H1 (cell line): ENCODE results near the gene MFGE8. TPM values are rescaled to one million over a fixed set of nuclear protein-coding genes. Genes with fewer than 3 reads are reported as not detected.

Source experiments
- CTCF ChIA-PET: fragments of 300-600 bp; sonication (Branson Sonifier 250); formaldehyde crosslinking; loops from one replicate; lab custom pipeline; 2021; ENCODE audit not compliant: partially characterized antibody; lab: Charles Lee
- POLR2A ChIA-PET: fragments of 300-600 bp; sonication (Branson Sonifier 250); formaldehyde crosslinking; loops from one replicate; lab custom pipeline; 2021; ENCODE audit warnings: inconsistent platforms; ENCODE audit not compliant: partially characterized antibody; lab: Charles Lee
- DNase-seq, 2 experiments: peaks; one replicate each; pipeline versions ENCODE4 v3.0.0 to v3.0.0-alpha.2; 2010 to 2022; ENCODE audit warnings: low spot score in 2 of 2, low read depth in 1 of 2, mixed read lengths in 1 of 2
- FAIRE-seq: peaks from 2 replicates; lab custom pipeline; 2011; peaks lifted over from hg19 to GRCh38; lab: Jason Lieb, UNC
- H2AFZ ChIP-seq: 2 replicates; pipeline ENCODE4 v1.8.1; 2012; ENCODE audit warnings: low read length, inconsistent platforms
- H2AK5ac ChIP-seq: 2 replicates; pipeline ENCODE4 v1.6.1; 2013; ENCODE audit warnings: low read depth, low read length
- H2BK120ac ChIP-seq: replicated peaks from 2 replicates; pipeline ENCODE3; 2013; ENCODE audit warnings: low read depth, low read length, inconsistent platforms
- H2BK12ac ChIP-seq: 2 replicates; pipeline ENCODE4 v1.6.1; 2013; ENCODE audit warnings: low read depth, low read length
- H2BK15ac ChIP-seq: 2 replicates; pipeline ENCODE4 v1.6.1; 2013; ENCODE audit warnings: low read length
- H2BK20ac ChIP-seq: 2 replicates; pipeline ENCODE4 v1.6.1; 2013; ENCODE audit warnings: low read length
- H2BK5ac ChIP-seq: 2 replicates; pipeline ENCODE4 v1.6.1; 2013; ENCODE audit warnings: low read depth, low read length
- H3K14ac ChIP-seq: 2 replicates; pipeline ENCODE4 v1.6.1; 2013; ENCODE audit warnings: inconsistent platforms; ENCODE audit not compliant: insufficient read length
- H3K18ac ChIP-seq: 2 replicates; pipeline ENCODE4 v1.6.1; 2013; ENCODE audit warnings: low read length; ENCODE audit errors: extremely low read depth
- H3K23ac ChIP-seq: 2 replicates; pipeline ENCODE4 v1.6.1; 2013; ENCODE audit warnings: inconsistent platforms; ENCODE audit not compliant: insufficient read length
- H3K23me2 ChIP-seq: 2 replicates; pipeline ENCODE4 v1.6.1; 2013; ENCODE audit warnings: low read depth, low read length
- H3K27ac ChIP-seq: 2 replicates; pipeline ENCODE4 v1.6.1; 2011; ENCODE audit warnings: low read depth, low read length, inconsistent platforms
- H3K27me3 ChIP-seq, 4 experiments: replicated peaks in 1 of 4; 1 replicate in 1 of 4; 2 replicates in 3 of 4; pipeline versions ENCODE4 v1.6.1 to v1.8.1; 2011 to 2013; ENCODE audit warnings: low read length in 3 of 4, mild to moderate bottlenecking in 3 of 4, inconsistent platforms in 2 of 4, mixed read lengths in 2 of 4, moderate library complexity in 1 of 4; ENCODE audit not compliant: control insufficient read depth in 3 of 4, insufficient read depth in 3 of 4; ENCODE audit errors: extremely low read depth in 1 of 4
- H3K36me3 ChIP-seq, 4 experiments: 2 replicates each; pipeline versions ENCODE4 v1.6.1 to v1.8.1; 2011 to 2013; ENCODE audit warnings: mild to moderate bottlenecking in 4 of 4, low read length in 3 of 4, moderate library complexity in 2 of 4, control low read depth in 1 of 4, inconsistent platforms in 1 of 4; ENCODE audit not compliant: insufficient read depth in 4 of 4, control insufficient read depth in 2 of 4
- H3K4ac ChIP-seq: replicated peaks from 2 replicates; pipeline ENCODE3; 2013; ENCODE audit warnings: low read length, low read depth, mixed read lengths, inconsistent platforms; ENCODE audit not compliant: insufficient read length
- H3K4me1 ChIP-seq, 4 experiments: replicated peaks in 1 of 4; 1 replicate in 1 of 4; 2 replicates in 3 of 4; pipeline versions ENCODE4 v1.6.1 to v1.8.1; 2011 to 2013; ENCODE audit warnings: low read length in 3 of 4, inconsistent platforms in 2 of 4, mixed read lengths in 1 of 4; ENCODE audit not compliant: insufficient read depth in 4 of 4, control insufficient read depth in 3 of 4
- H3K4me2 ChIP-seq, 2 experiments: 2 replicates each; pipeline versions ENCODE4 v1.6.1 to v1.8.1; 2011 to 2013; ENCODE audit warnings: low read depth in 2 of 2, low read length in 2 of 2, control low read depth in 1 of 2, inconsistent platforms in 1 of 2, mild to moderate bottlenecking in 1 of 2; ENCODE audit not compliant: insufficient read depth in 1 of 2
- H3K4me3 ChIP-seq, 4 experiments: fragments of 200-600, 300-600 bp in 1 of 4; sonication (generic), shearing (Covaris generic), sonication (Bioruptor Twin) in 1 of 4; 2 replicates each; pipeline versions ENCODE4 v1.5.1 to v1.8.1; 2011 to 2016; ENCODE audit warnings: low read length in 4 of 4, low read depth in 3 of 4, control low read depth in 2 of 4, inconsistent platforms in 2 of 4, mild to moderate bottlenecking in 2 of 4, mixed read lengths in 1 of 4, moderate library complexity in 1 of 4; ENCODE audit not compliant: insufficient read depth in 2 of 4; ENCODE audit errors: extremely low read depth in 1 of 4
- H3K56ac ChIP-seq: replicated peaks from 2 replicates; pipeline ENCODE3; 2013; ENCODE audit warnings: low read depth, mild to moderate bottlenecking, mixed read lengths, low read length, inconsistent platforms; ENCODE audit not compliant: insufficient read length
- H3K79me1 ChIP-seq: 2 replicates; pipeline ENCODE4 v1.6.1; 2013; ENCODE audit warnings: low read depth, low read length, control low read depth
- H3K79me2 ChIP-seq, 2 experiments: 2 replicates each; pipeline versions ENCODE4 v1.6.1 to v1.8.1; 2012 to 2013; ENCODE audit warnings: low read length in 2 of 2, mild to moderate bottlenecking in 2 of 2, inconsistent platforms in 1 of 2; ENCODE audit not compliant: insufficient read depth in 2 of 2, control insufficient read depth in 1 of 2
- H3K9ac ChIP-seq, 4 experiments: replicated peaks in 1 of 4; 1 replicate in 1 of 4; 2 replicates in 3 of 4; pipeline versions ENCODE4 v1.6.1 to v1.8.1; 2011 to 2013; ENCODE audit warnings: low read depth in 3 of 4, low read length in 3 of 4, control low read depth in 2 of 4, mild to moderate bottlenecking in 2 of 4, moderate library complexity in 2 of 4, inconsistent platforms in 1 of 4; ENCODE audit errors: extremely low read depth in 1 of 4
- H3K9me3 ChIP-seq, 2 experiments: 2 replicates each; pipeline versions ENCODE4 v1.6.1 to v1.8.1; 2012 to 2013; ENCODE audit warnings: mild to moderate bottlenecking in 2 of 2, moderate library complexity in 2 of 2, control low read depth in 1 of 2, inconsistent platforms in 1 of 2, low read depth in 1 of 2, low read length in 1 of 2, mixed read lengths in 1 of 2; ENCODE audit not compliant: insufficient read depth in 2 of 2
- H4K20me1 ChIP-seq, 2 experiments: replicated peaks in 1 of 2; 2 replicates each; pipeline versions ENCODE3 to v1.8.1; 2011 to 2013; ENCODE audit warnings: inconsistent platforms in 2 of 2, low read length in 2 of 2, mild to moderate bottlenecking in 1 of 2; ENCODE audit not compliant: insufficient read depth in 2 of 2, control insufficient read depth in 1 of 2
- H4K5ac ChIP-seq: 2 replicates; pipeline ENCODE4 v1.6.1; 2013; ENCODE audit warnings: low read length, low read depth, mixed read lengths, inconsistent platforms; ENCODE audit not compliant: insufficient read length
- H4K8ac ChIP-seq: 2 replicates; pipeline ENCODE4 v1.8.0; 2013; ENCODE audit warnings: mild to moderate bottlenecking, moderate library complexity, low read length, inconsistent platforms; ENCODE audit not compliant: insufficient read depth; ENCODE audit errors: extremely low read depth
- H4K91ac ChIP-seq: replicated peaks from 2 replicates; pipeline ENCODE3; 2013; ENCODE audit warnings: low read length, mixed read lengths, inconsistent platforms; ENCODE audit not compliant: insufficient read length
- BACH1 ChIP-seq: IDR thresholded peaks from 2 replicates; pipeline ENCODE4 v1.6.1; 2012; ENCODE audit warnings: low read length, improper control_type of control experiment
- EGR1 ChIP-seq: IDR thresholded peaks from 2 replicates; pipeline ENCODE4 v1.6.1; 2011; ENCODE audit warnings: low read depth, low read length, borderline replicate concordance
- MAFK ChIP-seq: IDR thresholded peaks from 2 replicates; pipeline ENCODE4 v1.6.1; 2012; ENCODE audit warnings: low read depth, mild to moderate bottlenecking, improper control_type of control experiment, low read length
- RFX5 ChIP-seq: IDR thresholded peaks from 2 replicates; pipeline ENCODE4 v1.6.1; 2011; ENCODE audit warnings: low read depth, low read length, improper control_type of control experiment, borderline replicate concordance
- RXRA ChIP-seq: IDR thresholded peaks from 2 replicates; pipeline ENCODE4 v1.6.1; 2011; ENCODE audit warnings: low read depth, mild to moderate bottlenecking, low read length, moderate library complexity; ENCODE audit not compliant: insufficient read depth
- SIRT6 ChIP-seq: IDR thresholded peaks from one replicate; pipeline ENCODE4 v1.7.1; 2012; ENCODE audit warnings: low read length, inconsistent platforms
- SIX5 ChIP-seq: IDR thresholded peaks from 2 replicates; pipeline ENCODE4 v1.6.1; 2011; ENCODE audit warnings: mild to moderate bottlenecking, low read depth, low read length
- SP1 ChIP-seq: IDR thresholded peaks from 2 replicates; pipeline ENCODE4 v1.6.1; 2011; ENCODE audit warnings: low read depth, low read length
- SP4 ChIP-seq: IDR thresholded peaks from 2 replicates; pipeline ENCODE4 v1.6.1; 2012; ENCODE audit warnings: low read length, inconsistent platforms
- SUZ12 ChIP-seq: fragments of 200-600 bp; sonication (generic); IDR thresholded peaks from 2 replicates; pipeline ENCODE4 v1.6.1; 2012; ENCODE audit warnings: mild to moderate bottlenecking, inconsistent platforms, low read length, moderate library complexity, mixed read lengths
- TEAD4 ChIP-seq: IDR thresholded peaks from 2 replicates; pipeline ENCODE4 v1.6.1; 2012; ENCODE audit warnings: low read depth, low read length, inconsistent platforms, mixed read lengths
- WGBS, 2 experiments: shearing (Covaris generic) in 1 of 2; methylation state at CpG; one replicate each; pipeline versions ENCODE4 v1.1.6 to v1.1.7; 2013 to 2015; ENCODE audit warnings: low lambda C conversion rate in 2 of 2, mixed read lengths in 2 of 2, inconsistent platforms in 1 of 2, low coverage in 1 of 2, missing lambda C conversion rate in 1 of 2; ENCODE audit not compliant: insufficient replicate concordance in 2 of 2, insufficient coverage in 1 of 2, insufficient read length in 1 of 2; ENCODE audit errors: extremely low coverage in 1 of 2, missing lambda C conversion rate in 1 of 2; 5-methylcytosine and 5-hydroxymethylcytosine counted together
- polyA plus RNA-seq, 7 experiments: library from polyadenylated mRNA; depleted of rRNA in 3 of 7; stranded (reverse) in 5 of 7; unstranded in 2 of 7; fragments of >200 nt in 5 of 7; fragments of 200-250 nt in 2 of 7; gene quantifications; 1 replicate in 5 of 7; 2 replicates in 1 of 7; 4 replicates in 1 of 7; pipeline versions ENCODE4 v1.2.1 to v1.2.3, GENCODE V29; 2011 to 2013; ENCODE audit warnings: missing spikeins in 2 of 7, mixed read lengths in 2 of 7
- total RNA-seq: library from RNA; stranded (reverse); fragmentation: NEBNext Ultra II Directional; extraction: Animal tissue kit (Norgen Biotek cat#: 25700); gene quantifications from 2 replicates; pipeline ENCODE4 v1.2.1, GENCODE V29; 2021
- TF ChIP-seq, protein P1 (sequence below), 3 experiments: IDR thresholded peaks; 1 replicate in 2 of 3; 2 replicates in 1 of 3; pipeline versions ENCODE4 v1.5.1 to v1.6.1; 2011; ENCODE audit warnings: low read length in 3 of 3, mild to moderate bottlenecking in 3 of 3, inconsistent platforms in 2 of 3, low read depth in 1 of 3, moderate library complexity in 1 of 3; ENCODE audit not compliant: insufficient read depth in 1 of 3; ENCODE audit errors: control extremely low read depth in 1 of 3
- TF ChIP-seq, protein P2 (sequence below): IDR thresholded peaks from 2 replicates; pipeline ENCODE4 v1.6.1; 2012; ENCODE audit warnings: inconsistent platforms

The MFGE8 gene
- total and polyA plus RNA-seq, 2 of the 8 experiments (the other 6 are each of a cell fraction or from before 2014, with no cell fraction given), result 1,237 to 2,117 TPM

DNA sequence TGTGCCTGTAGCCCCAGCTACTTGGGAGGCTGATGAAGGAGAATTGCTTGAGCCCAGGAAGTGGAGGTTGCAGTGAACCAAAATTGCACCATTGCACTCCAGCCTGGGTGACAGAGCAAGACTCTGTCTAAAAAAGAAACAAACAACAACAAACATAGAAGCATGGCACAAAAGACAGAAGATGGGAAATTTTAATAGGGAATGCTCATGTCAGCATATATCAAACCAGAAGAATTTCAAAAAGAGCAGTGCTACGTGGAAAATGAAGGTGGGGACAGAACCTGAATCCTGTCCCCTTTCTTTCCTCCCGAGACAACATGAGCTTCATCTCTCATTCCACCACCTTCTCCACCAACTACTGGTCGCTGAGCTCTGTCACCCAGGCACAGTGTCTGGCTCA lies 46.3 kb upstream of the MFGE8 start:
- Histone ChIP-seq H2BK20ac (no peak overlapping the region), H3K9ac (no peak overlapping the region), H3K27me3 (no peaks in the 10 kb centered on the region), H3K79me1 (no peaks in the 10 kb centered on the region), H4K8ac (no peak overlapping the region; the same call in 1 of the 2 replicates), H3K14ac (no peak overlapping the region), H3K4me1 (0 out of 7 replicates have a peak, but pooled peaks cover 0 to 5% (median 0%) of the 10 kb centered on the region in 4 experiments), H3K36me3 (no peaks in the 10 kb centered on the region), H2BK120ac (no peak overlapping the region), H3K27ac (no peak overlapping the region), H3K4me3 (no peak overlapping the region), H3K4ac (no peak overlapping the region), H2AFZ (no peak overlapping the region), H2BK15ac (no peak overlapping the region), H3K56ac (no peak overlapping the region), H4K20me1 (no peaks in the 10 kb centered on the region), H4K91ac (no peak overlapping the region), H3K23me2 (no peaks in the 10 kb centered on the region; the same call in 1 of the 2 replicates), H4K5ac (no peak overlapping the region), H3K23ac (no peak overlapping the region), H3K79me2 (no peaks in the 10 kb centered on the region), H2AK5ac (no peak overlapping the region), H3K18ac (no peak overlapping the region), H2BK5ac (no peak overlapping the region), H3K9me3 (no peaks in the 10 kb centered on the region; a peak in 1 of 4 replicates), H2BK12ac (no peak overlapping the region), H3K4me2 (no peak overlapping the region)
- FAIRE-seq (no peak), DNase-seq (no peak)
- WGBS, 2 experiments, result 90% methylated on average over 3 of the region's 3 CpGs; no CpG with 5 or more reads in 1 of the 2 experiments
- CTCF ChIA-PET, result interaction anchor here (0.8 to 0.9 kb wide), 2 partner anchors 57 to 81 kb away, joined by 3 read pairs; no protein-coding TSS in a partner anchor
- POLR2A ChIA-PET, result interaction anchor here (1.3 to 2.0 kb wide), 4 partner anchors 34 to 66 kb away, joined by 3 to 6 read pairs (median 4); no protein-coding TSS in a partner anchor
- TF ChIP-seq RXRA, result no peak
- TF ChIP-seq, protein P1, sequence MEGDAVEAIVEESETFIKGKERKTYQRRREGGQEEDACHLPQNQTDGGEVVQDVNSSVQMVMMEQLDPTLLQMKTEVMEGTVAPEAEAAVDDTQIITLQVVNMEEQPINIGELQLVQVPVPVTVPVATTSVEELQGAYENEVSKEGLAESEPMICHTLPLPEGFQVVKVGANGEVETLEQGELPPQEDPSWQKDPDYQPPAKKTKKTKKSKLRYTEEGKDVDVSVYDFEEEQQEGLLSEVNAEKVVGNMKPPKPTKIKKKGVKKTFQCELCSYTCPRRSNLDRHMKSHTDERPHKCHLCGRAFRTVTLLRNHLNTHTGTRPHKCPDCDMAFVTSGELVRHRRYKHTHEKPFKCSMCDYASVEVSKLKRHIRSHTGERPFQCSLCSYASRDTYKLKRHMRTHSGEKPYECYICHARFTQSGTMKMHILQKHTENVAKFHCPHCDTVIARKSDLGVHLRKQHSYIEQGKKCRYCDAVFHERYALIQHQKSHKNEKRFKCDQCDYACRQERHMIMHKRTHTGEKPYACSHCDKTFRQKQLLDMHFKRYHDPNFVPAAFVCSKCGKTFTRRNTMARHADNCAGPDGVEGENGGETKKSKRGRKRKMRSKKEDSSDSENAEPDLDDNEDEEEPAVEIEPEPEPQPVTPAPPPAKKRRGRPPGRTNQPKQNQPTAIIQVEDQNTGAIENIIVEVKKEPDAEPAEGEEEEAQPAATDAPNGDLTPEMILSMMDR (IDR thresholded peaks at IDR 0.05; ENCODE audit: control extremely low read depth in 1 of 3, insufficient read depth in 1 of 3, low read depth in 1 of 3, low read length in 3 of 3), result no peak
- no peak for TF ChIP-seq MAFK
- TF ChIP-seq, protein P2, sequence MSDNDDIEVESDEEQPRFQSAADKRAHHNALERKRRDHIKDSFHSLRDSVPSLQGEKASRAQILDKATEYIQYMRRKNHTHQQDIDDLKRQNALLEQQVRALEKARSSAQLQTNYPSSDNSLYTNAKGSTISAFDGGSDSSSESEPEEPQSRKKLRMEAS, result no peak
- no peak for TF ChIP-seq RFX5
- no peak for TF ChIP-seq TEAD4
- TF ChIP-seq SIRT6, result no peak
- TF ChIP-seq SUZ12, result no peak
- TF ChIP-seq SIX5, result no peak
- TF ChIP-seq EGR1, result no peak
- no peak for TF ChIP-seq SP1
- TF ChIP-seq SP4, result no peak
- no peak for TF ChIP-seq BACH1
